Muscle layer of colon (tissue), 2 donors: Measurements from ENCODE around the gene IDUA.
A peak's percentile ranks its signal among the peaks of the same experiment; 100 is the strongest.

Experiments
- H3K27ac ChIP-seq: one replicate; pipeline ENCODE4 v1.7.0; 2013; ENCODE audit warnings: low read depth, mild to moderate bottlenecking, low read length, moderate library complexity
- H3K27me3 ChIP-seq, 2 donors: one replicate each; pipeline ENCODE4 v1.7.0; 2013; ENCODE audit warnings: low read length in 2 of 2, mild to moderate bottlenecking in 2 of 2; ENCODE audit not compliant: insufficient read depth in 2 of 2, control insufficient read depth in 1 of 2
- H3K36me3 ChIP-seq: one replicate; pipeline ENCODE4 v1.7.0; 2013; ENCODE audit warnings: mild to moderate bottlenecking, low read length; ENCODE audit not compliant: insufficient read depth
- H3K4me1 ChIP-seq: one replicate; pipeline ENCODE4 v1.7.0; 2013; ENCODE audit warnings: mild to moderate bottlenecking, low read length; ENCODE audit not compliant: insufficient read depth
- H3K4me3 ChIP-seq, 2 donors: one replicate each; pipeline ENCODE4 v1.7.0; 2013; ENCODE audit warnings: low read length in 2 of 2, low read depth in 1 of 2, mild to moderate bottlenecking in 1 of 2, moderate library complexity in 1 of 2
- H3K9ac ChIP-seq: one replicate; pipeline ENCODE4 v1.7.0; 2013; ENCODE audit warnings: low read length
- H3K9me3 ChIP-seq: one replicate; pipeline ENCODE4 v1.7.0; 2013; ENCODE audit warnings: mild to moderate bottlenecking, low read length
- donor health status: abdominal sarcoma.
- donor health status: Adenocarcinoma of cecum.

IDUA gene

DNA sequence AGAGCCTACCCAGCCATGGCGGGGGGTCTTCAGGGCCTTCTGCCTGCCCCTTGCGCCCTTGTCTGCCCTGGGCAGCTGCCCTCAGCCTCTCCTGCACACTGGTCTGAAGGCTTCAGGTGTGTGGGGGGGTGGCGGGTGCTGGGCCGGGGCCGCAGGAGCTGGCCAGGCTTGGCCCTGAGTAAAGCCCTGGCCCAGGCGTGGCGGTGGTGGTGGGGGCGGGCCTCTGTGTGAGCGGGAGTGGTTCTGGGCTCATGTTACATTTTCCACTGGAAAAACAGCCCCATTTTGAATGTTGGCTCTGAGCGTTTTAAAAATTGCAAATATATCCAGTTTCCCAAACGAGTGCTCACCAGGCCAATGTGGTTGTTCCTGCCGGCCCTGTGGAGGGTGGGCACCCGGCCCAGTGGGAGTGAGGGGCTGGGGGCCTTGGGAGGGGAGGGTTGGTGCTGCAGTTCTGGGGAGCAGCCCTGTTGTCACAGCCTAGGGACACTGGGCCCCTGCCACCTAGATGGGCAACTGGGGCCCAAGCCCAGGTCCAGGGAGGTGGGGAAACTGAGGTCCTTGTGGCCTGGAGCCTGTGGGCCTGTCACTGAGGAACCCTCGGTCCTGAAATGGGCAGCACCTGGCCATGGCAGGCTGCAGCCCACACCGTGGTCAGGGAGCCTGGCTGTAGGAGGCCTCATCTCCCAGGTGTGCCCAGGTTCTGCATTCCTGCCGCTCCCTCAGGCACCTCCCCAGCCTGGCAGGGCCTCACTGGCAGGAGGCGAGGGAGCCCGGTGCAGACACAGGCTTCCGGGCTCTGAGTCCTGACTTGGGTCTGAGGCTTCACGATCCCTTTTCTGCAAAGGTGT lies 52.9 kb downstream of the IDUA start:
- Histone ChIP-seq H3K36me3 (no peaks in the 10 kb centered on the region), H3K4me3 (no peak overlapping the region), H3K27me3 (peaks cover 12 to 54% of the 10 kb centered on the region in 2 donors), H3K9me3 (no peaks in the 10 kb centered on the region), H3K27ac (no peak overlapping the region), H3K9ac (no peak overlapping the region), H3K4me1 (peaks cover 20% of the 10 kb centered on the region)

DNA sequence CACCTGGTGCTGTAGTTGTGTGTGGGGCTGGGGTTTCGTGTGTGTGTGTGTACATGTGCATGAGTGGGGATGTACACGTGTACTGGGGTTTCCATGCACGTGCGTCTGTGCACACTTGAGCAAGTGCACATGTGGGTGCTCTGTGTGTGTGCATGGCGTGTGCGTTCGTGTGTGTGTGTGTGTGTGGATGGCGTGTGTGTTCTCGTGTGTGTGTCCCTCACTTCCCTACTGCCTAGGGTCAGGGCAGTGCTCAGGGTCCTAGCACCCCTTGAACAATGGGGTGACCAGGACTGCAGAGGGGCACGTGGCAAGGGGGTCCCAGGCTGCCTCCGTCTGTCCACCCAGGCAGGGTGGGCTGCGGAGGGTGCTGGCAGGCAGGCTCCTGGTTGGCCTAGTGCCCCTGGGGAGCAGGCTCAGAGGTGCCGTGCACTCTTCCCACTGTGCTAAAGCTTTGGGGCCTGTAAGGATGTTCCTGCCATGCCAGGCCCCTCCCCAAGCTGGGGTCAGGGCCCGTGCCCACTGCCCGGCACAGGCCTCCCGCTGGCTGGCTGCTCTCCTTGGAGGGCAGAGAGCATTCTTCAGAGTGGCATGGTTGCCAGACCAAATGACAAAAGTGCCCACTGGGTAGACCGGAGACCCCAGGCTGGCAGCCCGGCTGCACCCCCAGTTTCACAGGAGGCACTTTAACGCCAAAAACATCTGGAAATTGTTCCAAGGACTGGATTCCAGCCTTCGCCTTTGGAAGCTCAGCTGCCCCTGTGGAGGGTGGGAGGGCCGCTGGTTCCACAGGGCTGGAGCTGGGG lies 53.7 kb downstream of the IDUA start:
- H3K36me3 ChIP-seq = no peaks in the 10 kb centered on the region
- H3K4me1 ChIP-seq = peaks cover 20% of the 10 kb centered on the region
- H3K27ac ChIP-seq = no peak overlapping the region
- H3K27me3 ChIP-seq = peaks cover 20 to 62% of the 10 kb centered on the region in 2 donors
- no peak overlapping the region for H3K9ac ChIP-seq
- no peaks in the 10 kb centered on the region for H3K9me3 ChIP-seq
- H3K4me3 ChIP-seq = no peak overlapping the region

DNA sequence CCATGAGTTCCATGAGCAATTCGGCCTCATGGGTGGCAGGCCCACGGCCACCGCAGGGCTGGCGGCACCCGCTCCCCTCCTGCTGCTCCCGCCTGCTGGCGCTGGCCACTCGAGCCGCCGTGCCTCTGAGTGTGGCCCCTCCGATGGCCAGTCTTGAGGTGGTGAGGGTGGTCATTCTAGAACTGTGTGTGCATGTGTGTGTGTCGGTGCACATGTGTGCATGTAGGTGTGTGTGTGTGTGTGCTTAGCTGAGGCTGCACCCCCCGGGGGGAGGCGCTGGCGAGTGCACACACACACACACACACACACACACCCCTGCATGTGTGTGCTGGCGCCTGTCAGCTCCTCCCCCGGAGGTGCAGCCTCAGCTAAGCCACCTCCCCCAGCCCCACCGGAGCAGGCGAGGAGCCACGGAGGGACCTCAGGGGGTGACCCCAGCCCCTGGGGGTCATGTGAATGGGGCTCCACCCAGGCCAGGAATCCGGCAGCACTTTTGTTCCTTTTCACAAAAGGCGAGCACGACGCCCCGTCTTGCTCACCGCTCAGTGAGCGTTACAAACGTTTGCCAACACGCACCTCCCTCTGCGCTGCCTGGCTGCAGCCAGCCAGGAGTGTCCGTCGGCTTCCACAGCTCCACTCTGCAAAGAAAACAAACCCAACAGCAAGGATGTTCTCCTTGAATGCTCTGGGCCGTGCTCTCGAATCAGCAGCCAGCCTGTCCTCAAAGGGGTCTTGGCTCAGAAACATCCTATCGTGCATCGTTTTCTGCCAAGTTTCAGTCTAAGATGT lies 54.5 kb downstream of the IDUA start:
- H3K36me3 ChIP-seq = no peaks in the 10 kb centered on the region
- H3K4me3 ChIP-seq = peak overlapping the region in 1 of 2 donors; percentile 24
- H3K27me3 ChIP-seq = peaks cover 21 to 65% of the 10 kb centered on the region in 2 donors
- H3K27ac ChIP-seq = no peak overlapping the region
- no peaks in the 10 kb centered on the region for H3K9me3 ChIP-seq
- no peak overlapping the region for H3K9ac ChIP-seq
- H3K4me1 ChIP-seq = peaks cover 20% of the 10 kb centered on the region

DNA sequence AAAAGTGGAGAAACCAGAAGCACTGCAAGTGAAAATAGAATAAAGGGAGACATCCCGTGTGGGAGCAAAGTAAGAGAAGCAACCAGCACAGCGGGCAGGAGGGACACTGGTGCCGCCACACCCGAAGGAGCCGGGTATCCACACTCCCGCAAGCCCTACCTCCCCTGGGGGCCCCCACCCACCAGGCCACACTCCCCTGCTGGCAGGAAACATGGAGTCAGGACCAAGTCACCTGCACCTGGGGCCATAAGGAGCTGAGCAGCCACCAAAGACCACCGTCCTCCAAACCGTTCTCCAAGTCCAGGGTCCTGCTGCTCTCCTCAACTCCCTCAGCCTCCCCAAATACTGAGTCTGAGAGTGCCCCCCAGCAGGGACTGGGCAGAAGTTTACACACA lies 55.1 kb downstream of the IDUA start:
- no peak overlapping the region for H3K27ac ChIP-seq

DNA sequence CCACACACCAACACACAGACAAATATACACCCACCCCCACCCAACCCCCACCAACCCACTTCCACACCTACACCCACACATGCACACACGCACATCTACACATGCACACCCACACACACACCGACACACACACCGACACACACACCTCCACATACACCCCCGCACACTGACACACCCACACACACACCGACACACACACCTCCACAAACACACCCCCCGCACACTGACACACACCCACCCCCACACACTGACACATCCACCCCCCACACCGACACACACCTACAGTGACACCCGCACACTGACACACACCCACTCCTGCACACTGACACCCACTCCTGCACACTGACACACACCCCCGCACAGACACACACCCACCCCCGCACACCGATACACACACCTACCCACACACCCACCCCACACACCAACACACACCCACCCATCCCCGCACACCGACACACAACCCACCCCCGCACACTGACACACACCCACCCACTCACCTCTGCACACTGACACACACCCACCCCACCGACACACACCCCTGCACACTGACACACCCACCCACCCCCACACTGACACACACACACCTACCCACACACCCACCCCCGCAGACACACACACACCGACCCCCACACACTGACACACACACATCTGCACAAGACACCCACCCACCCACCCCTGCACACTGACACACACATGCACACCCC lies 55.7 kb downstream of the IDUA start:
- Histone ChIP-seq H3K9ac (no peak overlapping the region), H3K9me3 (no peaks in the 10 kb centered on the region), H3K36me3 (no peaks in the 10 kb centered on the region), H3K27me3 (peaks cover 21 to 71% of the 10 kb centered on the region in 2 donors), H3K4me3 (no peak overlapping the region), H3K27ac (no peak overlapping the region), H3K4me1 (peaks cover 21% of the 10 kb centered on the region)

More for the DNA sequence above, 55.1 kb downstream of the IDUA start:
- Histone ChIP-seq H3K9ac (no peak overlapping the region), H3K36me3 (no peaks in the 10 kb centered on the region), H3K9me3 (no peaks in the 10 kb centered on the region), H3K4me1 (peaks cover 20% of the 10 kb centered on the region), H3K4me3 (peak overlapping the region in 1 of 2 donors; percentile 24), H3K27me3 (peaks cover 21 to 67% of the 10 kb centered on the region in 2 donors)

DNA sequence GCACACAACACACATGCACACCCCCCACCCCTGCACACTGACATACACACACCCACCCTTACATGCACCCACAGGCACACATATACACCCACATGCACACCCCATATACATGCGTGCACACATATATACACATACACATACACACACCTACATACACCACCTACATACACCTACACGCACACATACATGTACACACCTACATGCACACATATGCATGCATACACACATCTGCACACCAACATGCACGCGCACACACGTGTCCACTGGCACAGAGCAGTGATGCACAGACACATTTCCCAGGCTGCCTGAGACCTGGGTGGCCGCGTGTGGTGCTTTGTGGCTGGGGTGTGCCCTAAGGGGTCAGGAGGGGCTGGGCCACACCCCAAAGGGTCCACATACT lies 56.3 kb downstream of the IDUA start:
- Histone ChIP-seq H3K36me3 (no peaks in the 10 kb centered on the region), H3K4me3 (no peak overlapping the region), H3K9ac (no peak overlapping the region), H3K27ac (no peak overlapping the region), H3K4me1 (peaks cover 24% of the 10 kb centered on the region), H3K9me3 (no peaks in the 10 kb centered on the region), H3K27me3 (peaks cover 21 to 70% of the 10 kb centered on the region in 2 donors)

DNA sequence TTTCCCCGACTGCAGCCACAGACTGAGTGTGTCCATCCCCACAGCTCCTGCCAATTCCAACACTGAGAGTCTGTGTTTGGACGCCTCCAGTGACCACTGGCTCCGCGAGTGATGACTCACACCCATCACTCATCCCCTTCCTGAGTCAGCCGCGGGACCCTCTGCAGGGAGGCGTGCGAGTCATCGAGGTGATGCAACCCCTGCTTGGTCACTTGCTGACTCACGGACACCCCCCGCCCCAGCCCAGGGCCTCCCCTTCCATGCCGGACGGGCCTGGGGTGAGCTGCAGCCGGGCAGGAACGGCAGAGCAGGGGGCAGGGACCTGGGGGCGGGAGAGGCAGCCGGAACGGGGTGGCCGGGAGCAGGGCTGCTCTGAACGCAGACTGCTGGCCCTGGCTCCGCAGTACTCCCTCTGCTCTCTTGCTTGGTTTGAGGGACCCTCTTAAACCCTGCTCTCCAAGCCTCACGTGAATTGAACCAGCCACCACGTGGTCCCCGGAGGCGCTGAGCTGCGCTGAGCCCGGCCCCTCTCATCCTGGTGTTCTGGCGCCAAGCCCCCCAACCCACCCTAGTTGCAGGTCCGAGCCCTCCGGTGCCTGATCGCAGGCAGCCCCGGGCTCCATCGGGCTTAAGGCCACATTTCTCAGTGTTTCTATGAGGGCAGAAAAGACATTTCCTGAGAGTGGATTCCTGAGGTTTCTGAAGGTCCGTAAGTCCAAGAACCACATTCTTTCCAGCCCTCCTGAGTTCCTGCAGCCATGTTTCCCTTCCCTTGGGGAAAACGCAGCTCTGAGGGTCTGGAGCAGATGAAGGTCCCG lies 57.0 kb downstream of the IDUA start:
- Histone ChIP-seq H3K9me3 (no peaks in the 10 kb centered on the region), H3K9ac (no peak overlapping the region), H3K4me3 (no peak overlapping the region), H3K36me3 (no peaks in the 10 kb centered on the region), H3K4me1 (peaks cover 24% of the 10 kb centered on the region), H3K27ac (no peak overlapping the region), H3K27me3 (peaks cover 21 to 68% of the 10 kb centered on the region in 2 donors)

DNA sequence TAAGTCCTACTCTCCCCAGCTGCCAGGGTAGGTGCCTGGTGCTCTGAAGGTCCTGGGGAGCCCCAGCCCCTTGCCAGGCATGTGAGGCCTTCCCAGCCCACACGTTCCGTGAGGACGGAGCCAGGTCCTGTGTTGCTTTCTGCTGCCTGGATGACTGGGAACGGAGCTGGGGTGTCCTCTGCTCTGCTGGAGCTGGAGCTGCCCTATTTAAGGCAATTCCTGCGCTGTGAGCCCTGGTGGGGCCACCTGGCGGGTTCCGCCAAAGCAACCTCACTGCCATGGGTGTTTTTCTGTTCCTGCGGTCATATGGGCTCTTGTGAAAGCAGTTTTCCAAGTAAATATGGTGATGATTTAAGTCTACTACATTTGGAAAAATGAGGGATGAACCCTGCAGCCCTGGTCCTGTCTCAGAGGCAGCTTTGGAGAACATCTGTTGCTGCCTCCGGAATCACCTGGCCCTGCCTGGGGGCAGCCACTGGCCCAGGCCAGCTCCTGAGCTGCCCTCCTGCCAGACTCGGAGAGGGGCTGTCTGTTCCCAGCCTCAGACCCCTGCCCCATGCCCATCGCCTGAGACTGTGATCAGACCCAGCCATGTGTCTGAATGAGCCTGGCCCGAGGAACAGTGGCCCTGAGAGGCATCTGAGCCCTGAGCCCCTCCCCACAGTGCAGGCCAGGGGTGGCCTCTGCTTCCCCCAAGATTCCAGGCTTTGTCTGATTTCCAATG lies 57.8 kb downstream of the IDUA start:
- H3K4me1 ChIP-seq = peaks cover 24% of the 10 kb centered on the region
- no peak overlapping the region for H3K9ac ChIP-seq
- peaks cover 21 to 60% of the 10 kb centered on the region in 2 donors for H3K27me3 ChIP-seq
- no peaks in the 10 kb centered on the region for H3K36me3 ChIP-seq
- H3K9me3 ChIP-seq = no peaks in the 10 kb centered on the region
- H3K4me3 ChIP-seq = no peak overlapping the region
- H3K27ac ChIP-seq = no peak overlapping the region

DNA sequence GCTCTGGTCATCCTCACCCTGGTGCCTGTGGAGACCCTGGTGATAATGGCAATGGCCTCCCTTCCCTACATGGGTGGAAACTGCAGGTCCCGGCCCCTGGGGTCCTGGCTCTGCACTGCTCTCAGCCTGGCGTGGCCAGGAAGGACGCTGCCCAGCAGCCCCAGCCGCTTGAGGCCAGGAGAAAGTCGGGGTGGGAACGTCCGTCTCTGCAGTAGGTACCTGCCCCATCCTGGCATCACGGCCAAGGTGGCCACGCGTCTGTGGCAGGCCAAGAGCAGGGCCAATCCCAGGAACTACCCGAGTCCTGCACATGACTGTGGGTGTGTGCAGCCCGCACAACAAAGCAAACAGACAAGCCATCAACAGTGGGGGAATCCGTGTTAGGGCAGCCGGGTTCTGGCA lies 58.4 kb downstream of the IDUA start:
- Histone ChIP-seq H3K9me3 (no peaks in the 10 kb centered on the region), H3K36me3 (no peaks in the 10 kb centered on the region), H3K27me3 (peaks cover 21 to 55% of the 10 kb centered on the region in 2 donors), H3K4me3 (no peak overlapping the region), H3K9ac (no peak overlapping the region), H3K4me1 (peaks cover 24% of the 10 kb centered on the region), H3K27ac (no peak overlapping the region)
